HG03575 (cell line): Measurements from ENCODE around the gene LAMC2.

Source experiments
- ATAC-seq: cut with Tn5 transposase; IDR thresholded peaks from one replicate; pipeline ENCODE4 v1.9.1; 2021; ENCODE audit not compliant: unreplicated experiment, insufficient number of reproducible peaks, low FRiP score; ENCODE audit errors: extremely low read depth

Gene LAMC2

DNA sequence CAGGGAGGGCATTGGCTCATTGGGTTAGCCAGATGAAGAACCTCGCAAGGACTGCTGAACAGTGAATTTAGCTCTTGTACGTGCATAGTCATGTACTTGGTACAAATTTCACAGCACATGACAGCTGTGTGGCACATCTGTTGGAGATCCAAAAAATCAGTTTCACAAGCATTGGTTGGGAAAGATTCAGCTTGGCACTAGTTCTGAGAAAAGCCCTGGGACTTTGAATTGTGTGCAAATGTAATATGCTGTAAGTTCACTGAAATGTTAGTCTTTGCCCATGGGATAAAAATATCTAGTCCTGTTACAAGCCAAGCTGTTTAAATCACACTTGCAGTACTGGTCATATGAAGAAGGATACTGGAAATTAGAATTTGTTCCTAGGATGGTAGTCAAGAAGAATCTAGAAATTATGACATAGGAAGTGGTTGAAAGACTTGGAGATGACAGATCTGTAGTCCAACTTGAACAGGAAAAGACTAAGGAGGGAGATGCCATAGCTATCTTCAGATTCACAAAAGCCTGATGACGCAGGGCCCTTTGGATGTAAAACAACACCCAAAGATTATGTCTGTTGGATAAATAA, 19.2 kb downstream of the LAMC2 start:
- no peak for ATAC-seq

DNA sequence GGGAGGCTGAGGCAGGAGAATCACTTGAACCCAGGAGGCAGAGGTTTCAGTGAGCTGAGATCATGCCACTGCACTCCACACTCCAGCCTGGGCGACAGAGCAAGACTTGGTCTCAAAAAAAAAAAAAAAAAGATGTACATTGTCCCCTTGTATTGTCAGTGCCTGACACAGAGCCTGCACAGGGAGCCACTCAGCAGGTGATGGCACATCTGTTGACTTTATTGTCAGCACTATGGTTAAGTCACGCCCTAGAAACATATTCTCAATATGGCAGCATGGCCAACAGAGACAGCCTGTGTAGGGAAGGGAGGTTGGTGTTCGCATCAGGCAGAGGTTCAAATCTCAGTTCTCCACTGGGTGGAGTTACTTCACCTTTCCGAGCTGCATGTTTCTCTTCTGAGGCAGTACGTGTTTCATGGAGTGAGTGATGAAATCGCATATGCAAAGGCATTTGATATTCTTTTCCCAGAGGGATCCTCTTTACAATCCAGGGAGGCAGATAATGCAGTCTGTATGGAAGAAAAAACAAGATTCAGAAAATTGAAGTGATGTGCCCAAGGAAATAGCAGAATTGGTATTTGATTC, 20.6 kb downstream of the LAMC2 start:
- ATAC-seq, result no peak

DNA sequence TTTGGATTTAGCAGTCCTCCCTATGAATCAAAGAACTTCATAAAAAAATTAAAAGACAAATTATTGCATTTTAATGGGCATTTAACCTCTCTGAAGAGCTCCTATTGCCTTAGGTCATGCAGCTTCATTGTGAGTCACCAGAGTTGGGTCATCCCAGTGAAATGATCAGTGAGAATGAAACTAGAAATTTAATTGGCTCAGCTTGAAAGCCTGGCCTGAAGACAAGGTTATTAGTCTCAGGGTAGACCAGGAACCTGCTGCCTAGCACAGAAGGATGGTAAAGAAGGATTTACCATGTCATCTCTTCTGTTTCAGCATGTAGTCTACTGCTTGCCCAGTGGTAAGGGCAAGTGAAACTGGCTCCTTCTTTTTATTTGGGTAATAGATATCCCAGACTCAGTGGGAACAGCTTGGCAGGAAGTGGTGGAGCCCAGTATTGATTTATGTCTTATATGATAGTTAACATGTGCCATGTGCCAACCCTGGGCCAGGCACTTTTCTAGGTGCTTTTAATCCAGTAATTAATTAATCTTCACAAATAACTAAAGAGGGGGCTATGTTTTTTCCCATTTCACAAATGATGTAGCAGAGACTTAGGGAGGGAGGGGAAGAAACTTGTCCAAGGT, 23.6 kb downstream of the LAMC2 start:
- ATAC-seq, result no peak

DNA sequence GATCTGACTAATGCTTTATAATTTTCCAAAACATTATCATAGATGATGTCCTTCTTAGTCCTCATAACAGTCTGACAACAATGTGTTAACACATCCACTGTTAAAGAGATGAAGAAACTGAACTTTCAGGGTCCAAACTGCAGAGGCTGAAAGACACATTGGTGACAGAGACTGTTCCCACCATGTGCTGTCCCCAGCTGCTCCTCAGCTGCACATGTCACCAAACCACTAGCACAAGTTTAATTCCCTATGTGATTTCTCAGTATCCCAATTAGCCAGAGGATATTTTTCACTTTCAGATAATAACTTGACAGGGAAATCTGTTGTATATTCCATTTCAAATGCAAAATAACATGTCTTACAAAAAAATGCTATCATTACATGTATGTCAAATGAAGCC, 24.6 kb downstream of the LAMC2 start:
- no peak for ATAC-seq

DNA sequence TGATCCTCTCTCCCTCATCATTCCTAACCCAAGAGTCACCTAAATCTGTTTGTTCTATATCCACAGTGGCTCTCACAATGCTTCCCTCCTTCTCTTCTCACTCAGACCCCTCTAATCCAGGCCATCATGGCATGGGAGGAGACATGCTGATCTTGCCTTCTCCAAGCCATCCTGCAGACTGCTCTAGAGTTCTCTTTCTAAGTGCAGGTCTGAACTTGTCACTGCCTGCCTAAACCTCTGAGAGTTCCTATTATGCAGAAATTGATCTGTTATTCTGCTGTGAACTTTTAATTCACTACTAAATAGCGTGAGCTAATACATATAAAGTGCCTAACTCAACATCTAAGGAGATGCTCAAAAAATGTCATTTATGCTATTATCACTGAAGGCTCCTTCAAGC, 26.8 kb downstream of the LAMC2 start:
- ATAC-seq, result no peak

DNA sequence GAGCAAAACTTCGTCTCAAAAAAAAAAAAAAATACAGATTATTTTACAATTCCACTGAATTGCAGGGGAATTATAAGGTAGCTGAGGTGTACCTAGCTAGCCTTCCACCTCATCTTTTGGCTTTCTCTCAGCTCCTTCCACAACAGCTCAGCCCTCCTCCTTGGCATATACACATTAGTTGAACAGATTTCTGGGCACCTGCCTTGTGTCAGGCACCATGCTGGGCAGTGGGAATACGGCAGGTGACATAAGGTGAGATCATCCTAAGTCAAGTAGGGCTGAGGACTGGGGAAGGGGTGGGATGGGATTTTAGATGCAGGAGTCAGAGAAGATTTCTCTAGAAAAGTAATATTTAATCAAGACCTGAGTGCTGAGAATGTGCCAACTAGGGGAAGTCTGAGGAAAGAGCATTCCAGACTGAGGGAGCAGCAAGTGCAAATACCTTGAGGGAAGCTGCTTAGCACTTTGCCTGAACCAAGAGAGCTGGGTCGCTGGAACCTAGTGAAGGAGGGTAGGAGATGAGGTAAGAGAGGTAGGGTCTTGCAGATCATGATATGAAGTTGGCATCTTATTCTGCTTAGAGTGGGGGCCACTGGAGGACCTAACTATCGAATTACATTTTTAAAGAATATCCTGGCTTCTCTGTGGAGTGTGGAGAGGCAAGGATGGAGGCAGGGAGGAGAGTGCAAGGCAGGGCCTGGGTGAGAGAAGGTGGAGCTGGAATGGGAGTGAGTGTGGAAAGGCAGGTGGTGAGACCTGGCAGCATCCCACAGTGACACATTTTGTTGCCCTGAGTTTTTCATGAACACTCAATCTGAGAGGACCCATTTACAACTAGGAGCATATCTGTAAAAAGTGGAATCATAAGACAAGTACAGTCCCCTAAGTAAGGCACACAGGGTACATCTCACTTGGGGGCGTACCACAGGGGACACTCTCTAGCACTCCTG, 28.2 kb downstream of the LAMC2 start:
- no peak for ATAC-seq

DNA sequence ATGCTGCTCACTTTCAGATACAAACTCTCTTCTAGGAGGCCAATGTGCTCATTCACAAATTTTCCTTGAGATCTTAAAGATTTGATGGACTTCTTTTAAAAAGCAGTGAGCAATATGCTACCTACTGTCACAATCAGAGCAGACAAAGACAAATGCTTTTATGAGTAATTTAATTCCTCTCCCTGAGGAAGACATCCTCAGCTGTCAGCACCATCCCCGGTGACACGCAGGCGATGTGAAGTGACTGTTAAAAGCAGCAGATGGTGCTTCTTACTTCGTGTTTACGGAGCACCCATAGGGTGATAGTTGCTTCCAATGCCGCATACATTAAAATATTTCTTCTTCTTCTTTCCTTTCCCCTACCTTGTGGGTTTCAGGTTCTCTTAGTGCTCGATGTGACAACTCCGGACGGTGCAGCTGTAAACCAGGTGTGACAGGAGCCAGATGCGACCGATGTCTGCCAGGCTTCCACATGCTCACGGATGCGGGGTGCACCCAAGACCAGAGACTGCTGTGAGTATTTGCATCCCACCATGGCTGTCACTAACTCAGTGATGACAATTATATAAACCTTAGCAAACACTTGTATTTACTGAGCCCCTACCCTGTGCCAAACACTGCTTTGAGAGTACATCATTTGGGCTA, 29.1 kb downstream of the LAMC2 start:
- ATAC-seq, result no peak

DNA sequence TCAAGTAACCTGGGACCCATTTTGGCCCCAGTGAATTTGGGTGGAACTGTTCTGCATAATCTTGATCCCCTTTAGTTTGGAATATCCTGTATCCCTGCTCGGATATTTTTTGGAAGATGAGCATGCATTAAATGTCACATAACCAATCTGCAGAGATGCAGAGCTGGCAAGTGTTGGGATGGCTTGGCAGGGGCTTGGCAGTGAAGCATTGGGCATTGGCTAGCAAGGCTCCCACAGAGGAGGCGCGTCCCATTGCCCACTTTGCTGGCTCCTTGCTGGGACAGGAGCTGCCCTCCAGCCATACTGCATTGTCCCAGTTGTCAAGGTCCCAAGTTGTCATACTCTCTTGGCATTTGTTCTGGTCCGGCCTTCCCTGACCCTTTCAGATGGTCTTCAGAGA, 29.9 kb downstream of the LAMC2 start:
- ATAC-seq, result no peak

DNA sequence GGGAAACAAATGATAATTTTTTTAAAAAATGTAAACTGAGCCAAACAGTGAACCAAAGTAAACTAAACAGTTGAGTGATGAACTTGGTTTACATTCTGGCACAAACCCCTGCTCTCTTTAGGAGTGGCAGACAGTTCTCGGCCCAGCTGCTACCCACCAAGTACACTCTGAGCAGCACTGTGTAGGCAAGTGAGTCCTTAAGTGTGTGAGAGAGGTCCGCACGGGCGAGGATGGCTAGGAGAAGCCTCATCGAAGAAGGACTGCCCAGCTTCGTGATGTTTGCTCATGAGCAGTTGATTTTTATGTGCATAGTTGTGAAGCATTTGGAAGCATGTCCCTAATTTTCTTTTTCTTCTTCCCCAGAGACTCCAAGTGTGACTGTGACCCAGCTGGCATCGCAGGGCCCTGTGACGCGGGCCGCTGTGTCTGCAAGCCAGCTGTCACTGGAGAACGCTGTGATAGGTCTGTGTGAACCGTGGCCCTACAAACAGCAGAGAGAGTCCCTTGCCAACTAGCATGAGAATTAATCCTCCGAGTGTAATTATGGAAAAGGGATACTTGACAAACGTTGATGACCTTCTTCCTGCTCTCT, 32.1 kb downstream of the LAMC2 start:
- no peak for ATAC-seq

DNA sequence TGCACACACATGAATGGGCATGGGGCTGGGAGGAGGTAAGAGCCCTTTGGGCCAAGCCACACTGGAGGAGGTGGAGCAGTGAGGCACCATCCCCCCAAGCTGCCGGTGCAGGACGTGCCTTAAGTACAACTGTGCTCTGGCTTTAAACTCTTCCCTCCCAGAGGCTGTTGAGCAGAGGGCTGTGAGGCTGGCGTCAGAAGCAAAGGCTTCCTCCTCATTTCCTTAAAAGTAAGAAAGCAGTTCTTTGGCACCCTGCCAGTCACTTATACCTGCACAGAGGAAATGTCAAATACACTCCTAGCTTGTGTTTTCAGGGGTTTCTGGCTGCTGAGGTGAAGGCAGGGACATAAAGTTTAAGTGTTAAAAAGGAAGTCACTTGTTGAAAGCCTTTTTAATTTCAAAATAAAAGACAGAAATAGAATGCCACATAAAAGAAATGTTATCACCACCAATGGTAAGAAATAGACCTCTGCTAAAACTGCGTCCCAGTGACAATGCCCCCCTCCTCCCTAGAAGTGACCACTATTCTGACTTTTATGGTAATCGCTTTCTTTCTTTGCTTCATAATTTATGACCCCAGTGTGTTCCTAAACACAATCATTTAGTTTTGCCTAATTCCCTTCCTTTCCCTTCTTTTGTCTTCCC, 33.0 kb downstream of the LAMC2 start:
- ATAC-seq, result no peak

DNA sequence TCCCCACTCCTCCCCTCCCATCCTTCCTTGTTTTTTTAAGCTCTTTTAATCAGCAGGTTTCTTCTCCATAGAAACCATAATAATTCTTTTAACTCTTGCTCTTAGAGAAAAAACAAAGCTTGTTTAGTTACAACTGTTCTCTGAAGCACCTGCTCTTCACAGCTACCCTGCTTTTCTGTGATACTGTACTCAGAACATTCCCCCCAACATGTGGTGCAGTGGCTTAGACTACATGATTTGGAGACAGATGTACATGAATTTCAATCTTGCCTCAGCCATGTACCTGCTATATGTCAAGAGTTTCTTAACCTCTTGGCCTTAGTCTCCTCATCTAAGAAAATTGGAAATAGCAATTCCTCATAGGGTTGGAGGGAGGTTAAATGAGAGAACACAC, 33.5 kb downstream of the LAMC2 start:
- no peak for ATAC-seq

DNA sequence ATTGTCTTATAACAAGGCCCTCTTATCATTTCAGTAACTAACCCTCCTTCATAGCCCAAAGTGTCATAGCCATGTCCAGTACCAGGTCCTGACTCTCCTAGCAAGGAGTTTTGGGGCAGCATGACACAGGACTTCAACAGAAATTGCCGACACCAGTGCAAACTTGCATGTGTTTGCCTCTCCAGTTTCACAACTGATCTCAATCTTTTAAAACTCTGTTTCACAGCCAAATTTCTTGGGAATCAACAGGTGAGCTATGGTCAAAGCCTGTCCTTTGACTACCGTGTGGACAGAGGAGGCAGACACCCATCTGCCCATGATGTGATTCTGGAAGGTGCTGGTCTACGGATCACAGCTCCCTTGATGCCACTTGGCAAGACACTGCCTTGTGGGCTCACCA, 36.8 kb downstream of the LAMC2 start:
- no peak for ATAC-seq

DNA sequence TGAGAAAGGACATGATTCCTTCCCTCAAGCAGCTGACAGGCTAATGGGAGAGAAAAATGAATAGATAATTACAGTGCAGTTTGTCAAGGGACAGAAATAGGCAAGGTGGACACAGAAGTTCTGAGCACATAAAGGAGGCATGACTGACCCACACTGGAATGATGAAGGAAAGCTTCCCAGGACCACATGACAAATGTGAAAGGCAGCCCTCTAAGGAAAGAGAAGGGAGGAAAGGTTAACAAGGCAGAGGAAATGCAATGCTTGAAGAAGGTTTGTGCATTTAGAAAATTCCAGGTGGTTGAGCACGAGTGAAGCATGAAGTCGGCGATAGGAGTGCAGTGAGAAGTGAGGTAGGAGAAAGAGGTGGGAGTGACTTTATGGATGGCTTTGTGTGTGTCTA, 37.4 kb downstream of the LAMC2 start:
- no peak for ATAC-seq

DNA sequence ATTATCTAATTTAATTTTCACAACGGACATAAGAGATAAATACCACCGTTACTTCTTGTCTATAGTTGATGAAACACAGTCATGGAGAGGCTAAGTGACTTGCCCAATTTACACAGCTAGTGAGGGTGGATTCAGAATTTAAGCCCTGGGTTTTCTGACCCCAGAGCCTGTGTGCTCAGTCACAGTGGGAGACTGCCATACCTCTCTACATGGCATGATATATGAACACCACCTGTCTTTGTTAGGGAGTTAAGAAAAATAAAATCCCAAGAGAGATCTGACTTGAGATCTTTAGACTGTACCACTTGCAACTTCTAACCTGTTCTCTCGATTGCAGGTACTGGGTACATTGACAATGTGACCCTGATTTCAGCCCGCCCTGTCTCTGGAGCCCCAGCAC, 40.3 kb downstream of the LAMC2 start:
- no peak for ATAC-seq

DNA sequence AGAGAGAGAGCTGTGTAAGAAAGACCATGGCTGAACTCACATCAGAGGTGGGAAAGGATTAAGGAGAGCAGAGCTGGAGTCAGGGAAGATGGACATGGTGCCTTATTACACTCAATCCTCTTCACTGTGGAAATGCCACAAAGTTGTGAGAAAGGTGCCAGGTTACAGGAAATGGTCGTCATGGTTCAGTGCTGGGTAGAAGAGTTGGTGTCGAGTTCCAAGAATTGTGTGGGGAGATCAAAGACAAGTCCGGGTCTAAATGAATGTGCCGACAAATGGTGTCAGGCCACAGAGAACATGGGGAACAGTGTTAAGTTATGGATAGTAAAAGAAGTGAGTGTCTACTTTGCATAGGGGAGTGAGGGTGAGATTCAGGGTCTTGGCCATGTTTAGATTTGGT, 40.9 kb downstream of the LAMC2 start:
- no peak for ATAC-seq

DNA sequence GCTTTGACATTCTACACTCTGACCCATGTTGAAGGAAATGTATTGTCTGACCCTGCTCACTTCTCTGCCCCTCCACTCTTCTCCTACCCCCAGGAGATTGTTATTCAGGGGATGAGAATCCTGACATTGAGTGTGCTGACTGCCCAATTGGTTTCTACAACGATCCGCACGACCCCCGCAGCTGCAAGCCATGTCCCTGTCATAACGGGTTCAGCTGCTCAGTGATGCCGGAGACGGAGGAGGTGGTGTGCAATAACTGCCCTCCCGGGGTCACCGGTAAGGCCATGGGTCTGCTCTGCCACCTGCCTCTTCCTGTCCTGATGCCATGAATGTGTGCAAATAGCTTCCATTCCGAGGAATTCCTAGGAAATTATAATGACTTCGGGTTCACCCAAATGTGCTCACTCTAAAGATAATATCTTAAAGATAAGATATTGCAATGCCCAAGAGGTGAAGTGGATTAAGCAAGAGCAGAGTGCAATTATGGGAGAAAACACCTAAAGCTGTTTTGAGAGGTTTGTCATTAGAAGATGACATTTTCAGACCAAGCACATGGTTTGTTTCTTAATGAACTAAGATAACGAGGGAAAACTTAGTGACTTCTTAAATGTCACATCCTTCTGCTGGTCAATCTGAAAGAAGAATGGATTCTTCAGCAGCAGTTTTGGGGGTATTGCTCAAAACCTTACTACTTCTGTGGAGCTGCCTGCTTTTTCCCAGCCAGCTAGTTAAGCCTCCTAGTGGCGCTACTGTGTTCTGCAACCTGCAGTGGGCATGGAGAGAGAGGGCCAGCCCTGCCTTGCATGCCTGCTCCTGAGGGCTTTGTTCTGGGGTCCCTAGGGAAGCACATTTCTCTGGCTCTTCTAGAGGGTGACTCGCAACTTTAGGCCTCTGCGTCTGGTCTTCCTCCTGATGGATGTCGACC, 41.6 kb downstream of the LAMC2 start:
- ATAC-seq, result no peak

DNA sequence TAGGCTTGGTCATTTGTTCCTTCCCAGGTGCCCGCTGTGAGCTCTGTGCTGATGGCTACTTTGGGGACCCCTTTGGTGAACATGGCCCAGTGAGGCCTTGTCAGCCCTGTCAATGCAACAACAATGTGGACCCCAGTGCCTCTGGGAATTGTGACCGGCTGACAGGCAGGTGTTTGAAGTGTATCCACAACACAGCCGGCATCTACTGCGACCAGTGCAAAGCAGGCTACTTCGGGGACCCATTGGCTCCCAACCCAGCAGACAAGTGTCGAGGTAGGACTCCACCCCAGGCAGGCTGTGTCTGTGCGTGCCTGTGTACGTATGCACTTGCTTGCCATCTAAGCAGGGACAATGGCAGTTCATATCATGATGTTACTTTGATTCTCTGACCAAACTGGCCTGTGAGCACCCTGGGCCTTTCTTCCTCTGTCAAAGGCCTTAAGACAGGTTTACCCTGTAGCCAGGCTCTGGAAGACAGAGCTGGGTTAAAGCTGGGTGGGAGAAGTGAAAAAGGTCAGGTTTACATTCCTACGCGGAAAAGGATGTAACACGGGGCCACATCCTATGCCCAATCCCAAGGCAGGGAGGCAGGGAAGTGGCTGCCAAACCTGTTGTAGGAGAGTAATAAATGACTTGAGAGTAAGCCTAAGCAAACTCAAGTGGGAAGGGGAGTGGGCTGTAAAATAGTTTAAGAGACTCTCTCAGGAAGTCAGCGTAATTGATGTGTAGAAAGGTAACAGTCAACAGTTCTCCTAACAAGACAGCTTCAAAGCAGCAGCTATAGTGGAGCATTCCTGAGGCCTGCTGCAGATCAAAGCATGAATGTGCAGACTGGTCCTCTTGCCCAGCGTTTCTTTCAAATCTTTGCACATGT, 42.5 kb downstream of the LAMC2 start:
- ATAC-seq, result no peak
